Lung (tissue), 12 donors: ENCODE results near the gene HLA-DQA1. TPM values are rescaled to one million over a fixed set of nuclear protein-coding genes. Genes with fewer than 3 reads are reported as not detected.
"Not testable (repeated sequence)": the region's sequence is repeated elsewhere in the genome, so short reads cannot be mapped to it uniquely, and the experiment has no call there.

ENCODE experiments used
- ATAC-seq: fragments of 200-7000 bp; cut with Tn5 transposase; one replicate; pipeline ENCODE4 v1.9.1; 2020; ENCODE audit warnings: moderate number of reproducible peaks; ENCODE audit not compliant: insufficient read depth, low FRiP score
- DNase-seq, 3 donors: peaks; one replicate each; pipeline ENCODE4 v3.0.0-alpha.2; 2013 to 2017
- H3K27ac ChIP-seq, 2 donors: one replicate each; pipeline ENCODE4 v1.5.1; 2013; ENCODE audit warnings: mild to moderate bottlenecking in 2 of 2, moderate library complexity in 2 of 2, control low read depth in 1 of 2, inconsistent platforms in 1 of 2, low read depth in 1 of 2, low read length in 1 of 2
- H3K27me3 ChIP-seq, 3 donors: one replicate each; pipeline ENCODE4 v1.5.1; 2013; ENCODE audit warnings: low read length in 2 of 3; ENCODE audit not compliant: control insufficient read depth in 3 of 3, insufficient read depth in 3 of 3
- H3K36me3 ChIP-seq, 4 donors: one replicate each; pipeline ENCODE4 v1.5.1; 2013; ENCODE audit warnings: low read length in 4 of 4, mild to moderate bottlenecking in 1 of 4, moderate library complexity in 1 of 4; ENCODE audit not compliant: control insufficient read depth in 4 of 4, insufficient read depth in 4 of 4
- H3K4me1 ChIP-seq, 5 donors: one replicate each; pipeline ENCODE4 v1.5.1; 2013; ENCODE audit warnings: low read length in 5 of 5, mild to moderate bottlenecking in 2 of 5, moderate library complexity in 1 of 5; ENCODE audit not compliant: control insufficient read depth in 5 of 5, insufficient read depth in 5 of 5
- H3K4me3 ChIP-seq: one replicate; pipeline ENCODE4 v1.5.1; 2013; ENCODE audit warnings: mild to moderate bottlenecking, control low read depth, moderate library complexity
- H3K9ac ChIP-seq, 2 donors: one replicate each; pipeline ENCODE4 v1.5.1; 2013; ENCODE audit warnings: low read length in 2 of 2, control low read depth in 1 of 2; ENCODE audit not compliant: insufficient read depth in 1 of 2
- H3K9me3 ChIP-seq, 4 donors: one replicate each; pipeline ENCODE4 v1.5.1; 2013; ENCODE audit warnings: low read length in 3 of 4, mild to moderate bottlenecking in 1 of 4, moderate library complexity in 1 of 4; ENCODE audit not compliant: control insufficient read depth in 4 of 4, insufficient read depth in 3 of 4
- WGBS, 2 donors: extraction: QIAGEN DNeasy Blood & Tissue Kit; methylation state at CpG; one replicate each; pipeline ENCODE4 v1.1.7; 2013; 5-methylcytosine and 5-hydroxymethylcytosine counted together
- polyA plus RNA-seq, 2 donors: library from polyadenylated mRNA; stranded (reverse); fragments of 200-250 nt; gene quantifications; one replicate each; pipeline ENCODE4 v1.2.1, GENCODE V29; 2013
- total RNA-seq, 2 donors: library from RNA; depleted of rRNA in 1 of 2; stranded (reverse); fragments of >200 nt in 1 of 2; gene quantifications; one replicate each; pipeline ENCODE4 v1.2.1, GENCODE V29; 2014 to 2021
- TF ChIP-seq, protein P1 (sequence below): IDR thresholded peaks from 2 replicates; pipeline ENCODE4 v1.5.1; 2012; ENCODE audit warnings: mild to moderate bottlenecking; ENCODE audit errors: control extremely low read depth, extremely low read depth
- donor health status: control.
- donor health status: control.
- donor health status: Bipolar disorder and iron deficiency.
- donor health status: healthy.
- donor health status: DM: yes; HTN: yes; CAD: no.

The HLA-DQA1 gene
- total and polyA plus RNA-seq, 4 donors: 6.0 to 199 (median 124) TPM

- Histone ChIP-seq H3K9me3 (no peaks in the 10 kb centered on the region), H3K27me3 (peaks cover 0 to 5% (median 4%) of the 10 kb centered on the region in 3 donors), H3K36me3 (no peaks in the 10 kb centered on the region), H3K4me1 (peaks cover 0 to 4% (median 0%) of the 10 kb centered on the region in 5 donors), H3K9ac (no peak overlapping the region), H3K27ac (no peak overlapping the region), H3K4me3 (no peak overlapping the region)
- DNase-seq: no peak
- TF ChIP-seq, protein P1, sequence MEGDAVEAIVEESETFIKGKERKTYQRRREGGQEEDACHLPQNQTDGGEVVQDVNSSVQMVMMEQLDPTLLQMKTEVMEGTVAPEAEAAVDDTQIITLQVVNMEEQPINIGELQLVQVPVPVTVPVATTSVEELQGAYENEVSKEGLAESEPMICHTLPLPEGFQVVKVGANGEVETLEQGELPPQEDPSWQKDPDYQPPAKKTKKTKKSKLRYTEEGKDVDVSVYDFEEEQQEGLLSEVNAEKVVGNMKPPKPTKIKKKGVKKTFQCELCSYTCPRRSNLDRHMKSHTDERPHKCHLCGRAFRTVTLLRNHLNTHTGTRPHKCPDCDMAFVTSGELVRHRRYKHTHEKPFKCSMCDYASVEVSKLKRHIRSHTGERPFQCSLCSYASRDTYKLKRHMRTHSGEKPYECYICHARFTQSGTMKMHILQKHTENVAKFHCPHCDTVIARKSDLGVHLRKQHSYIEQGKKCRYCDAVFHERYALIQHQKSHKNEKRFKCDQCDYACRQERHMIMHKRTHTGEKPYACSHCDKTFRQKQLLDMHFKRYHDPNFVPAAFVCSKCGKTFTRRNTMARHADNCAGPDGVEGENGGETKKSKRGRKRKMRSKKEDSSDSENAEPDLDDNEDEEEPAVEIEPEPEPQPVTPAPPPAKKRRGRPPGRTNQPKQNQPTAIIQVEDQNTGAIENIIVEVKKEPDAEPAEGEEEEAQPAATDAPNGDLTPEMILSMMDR: no peak
- no peak for ATAC-seq
Measured at GRCh38 chr6:32669893-32670292, 32.7 kb downstream of the HLA-DQA1 start.

DNA sequence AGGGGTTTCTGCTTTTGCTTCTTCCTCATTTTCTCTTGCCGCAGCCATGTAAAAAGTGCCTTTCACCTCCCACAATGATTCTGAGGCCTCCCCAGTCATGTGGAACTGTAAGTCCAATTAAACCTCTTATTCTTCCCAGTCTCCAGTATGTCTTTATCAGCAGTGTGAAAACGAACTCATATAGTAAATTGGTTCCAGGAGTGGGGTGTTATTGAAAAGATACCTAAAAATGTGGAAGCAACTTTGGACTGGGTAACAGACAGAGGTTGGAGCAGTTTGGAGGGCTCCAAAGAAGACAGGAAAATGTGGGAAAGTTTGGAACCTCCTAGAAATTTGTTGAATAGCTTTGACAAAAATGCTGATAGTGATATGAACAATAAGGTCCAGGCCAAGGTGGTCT lies 34.7 kb downstream of the HLA-DQA1 start:
- ATAC-seq, H3K4me1 ChIP-seq, DNase-seq, H3K4me3 ChIP-seq, H3K9me3 ChIP-seq, H3K27me3 ChIP-seq, H3K36me3 ChIP-seq, H3K27ac ChIP-seq, H3K9ac ChIP-seq: not testable (repeated sequence)
- WGBS, 2 donors: 55 to 71% methylated on average over 2 of the region's 2 CpGs

- not testable (repeated sequence) for H3K4me1 ChIP-seq, H3K27me3 ChIP-seq, H3K9me3 ChIP-seq, H3K27ac ChIP-seq, H3K9ac ChIP-seq, H3K36me3 ChIP-seq, ATAC-seq, DNase-seq, H3K4me3 ChIP-seq
- WGBS, 2 donors: 95% methylated on average over 7 of the region's 7 CpGs
Measured at GRCh38 chr6:32674123-32674522, 36.9 kb downstream of the HLA-DQA1 start.

- H3K36me3 ChIP-seq: no peaks in the 10 kb centered on the region
- no peak overlapping the region for H3K4me3 ChIP-seq
- TF ChIP-seq, protein P1: no peak
- H3K4me1 ChIP-seq: no peaks in the 10 kb centered on the region
- peaks cover 0 to 5% (median 0%) of the 10 kb centered on the region in 4 donors for H3K9me3 ChIP-seq
- DNase-seq (no peak), ATAC-seq (no peak)
- H3K27ac ChIP-seq: no peak overlapping the region
- 52 to 57% methylated on average over 4 of the region's 4 CpGs for WGBS, 2 donors
- peaks cover 0 to 6% (median 0%) of the 10 kb centered on the region in 3 donors for H3K27me3 ChIP-seq
- H3K9ac ChIP-seq: no peak overlapping the region
Measured at GRCh38 chr6:32679492-32679891, 42.3 kb downstream of the HLA-DQA1 start.

GRCh38 chr6:32680055-32680454 lies 42.8 kb downstream of the HLA-DQA1 start:
- TF ChIP-seq, protein P1: no peak
- Histone ChIP-seq H3K4me1 (no peaks in the 10 kb centered on the region), H3K27ac (no peak overlapping the region), H3K4me3 (no peak overlapping the region), H3K9me3 (peaks cover 0 to 4% (median 0%) of the 10 kb centered on the region in 4 donors), H3K36me3 (no peaks in the 10 kb centered on the region), H3K9ac (no peak overlapping the region), H3K27me3 (peaks cover 0 to 6% (median 0%) of the 10 kb centered on the region in 3 donors)
- DNase-seq (no peak), ATAC-seq (no peak)
- WGBS, 2 donors: 90 to 96% methylated on average over 1 of the region's 1 CpG
